GM18508 (cell line): ENCODE measurements around the gene LCNL1.

Source experiments
- ATAC-seq: cut with Tn5 transposase; IDR thresholded peaks from one replicate; pipeline ENCODE4 v1.9.1; 2021; ENCODE audit warnings: moderate number of reproducible peaks; ENCODE audit not compliant: insufficient read depth, unreplicated experiment

Gene LCNL1

GRCh38 chr9:136946228-136947027 is 36.4 kb upstream of the LCNL1 start:
- ATAC-seq = no peak

GRCh38 chr9:136947028-136947891 is 35.5 kb upstream of the LCNL1 start:
- no peak for ATAC-seq

DNA sequence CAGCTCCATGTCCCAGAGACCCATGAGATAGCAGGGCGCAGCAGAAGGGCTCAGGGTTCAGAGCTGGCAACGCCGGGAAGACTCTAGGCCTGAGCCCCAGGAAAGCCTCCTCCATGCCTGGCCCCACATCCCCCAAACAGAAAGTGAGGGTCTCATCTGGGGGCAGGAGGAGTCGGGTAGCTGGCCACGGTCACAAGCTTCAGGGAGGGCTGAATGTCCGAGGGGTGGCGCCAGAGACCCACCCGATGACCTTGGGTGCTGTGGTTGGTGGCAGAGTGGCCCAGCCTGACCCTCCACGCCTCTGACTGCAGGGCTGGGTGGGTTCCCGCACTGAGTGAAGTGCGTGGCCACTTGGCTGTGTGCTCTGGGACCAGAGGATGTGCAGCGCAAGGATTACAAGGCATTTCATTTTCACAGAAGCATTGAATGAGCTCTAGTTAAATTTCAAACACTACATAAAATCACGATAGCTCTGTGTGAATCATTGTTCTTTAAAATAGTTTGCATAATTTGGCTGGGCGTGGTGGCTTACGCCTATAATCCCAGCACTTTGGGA is 34.8 kb upstream of the LCNL1 start:
- ATAC-seq = no peak

DNA sequence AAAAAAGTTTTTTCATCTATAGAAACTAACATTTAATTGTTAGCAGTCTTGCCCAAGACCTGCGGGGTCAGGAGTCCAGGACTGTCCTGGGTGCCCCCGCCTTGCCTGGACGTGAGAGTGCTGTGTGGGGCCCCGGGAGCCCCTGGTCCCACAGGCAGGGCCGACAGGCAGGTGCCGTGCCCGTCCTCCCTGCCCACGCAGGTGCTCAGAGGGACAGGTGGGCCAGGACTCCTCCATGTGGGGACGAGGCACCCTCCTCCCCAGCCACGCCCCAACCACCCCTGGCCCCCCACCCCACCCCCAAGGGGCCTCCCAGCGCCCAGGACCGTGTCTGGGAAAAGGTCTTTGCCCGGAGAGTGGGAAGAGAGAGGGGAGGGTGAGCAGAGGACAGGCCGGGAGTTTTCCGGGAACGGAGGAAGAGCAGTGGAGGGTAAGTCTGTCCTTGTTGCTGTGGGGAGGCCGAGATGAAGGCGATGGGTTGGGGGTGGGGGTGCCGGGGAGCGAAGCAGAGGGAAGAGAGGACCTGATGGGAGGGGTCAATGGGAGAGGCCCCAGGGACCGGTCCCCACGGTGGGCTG is 33.5 kb upstream of the LCNL1 start:
- no peak for ATAC-seq

DNA sequence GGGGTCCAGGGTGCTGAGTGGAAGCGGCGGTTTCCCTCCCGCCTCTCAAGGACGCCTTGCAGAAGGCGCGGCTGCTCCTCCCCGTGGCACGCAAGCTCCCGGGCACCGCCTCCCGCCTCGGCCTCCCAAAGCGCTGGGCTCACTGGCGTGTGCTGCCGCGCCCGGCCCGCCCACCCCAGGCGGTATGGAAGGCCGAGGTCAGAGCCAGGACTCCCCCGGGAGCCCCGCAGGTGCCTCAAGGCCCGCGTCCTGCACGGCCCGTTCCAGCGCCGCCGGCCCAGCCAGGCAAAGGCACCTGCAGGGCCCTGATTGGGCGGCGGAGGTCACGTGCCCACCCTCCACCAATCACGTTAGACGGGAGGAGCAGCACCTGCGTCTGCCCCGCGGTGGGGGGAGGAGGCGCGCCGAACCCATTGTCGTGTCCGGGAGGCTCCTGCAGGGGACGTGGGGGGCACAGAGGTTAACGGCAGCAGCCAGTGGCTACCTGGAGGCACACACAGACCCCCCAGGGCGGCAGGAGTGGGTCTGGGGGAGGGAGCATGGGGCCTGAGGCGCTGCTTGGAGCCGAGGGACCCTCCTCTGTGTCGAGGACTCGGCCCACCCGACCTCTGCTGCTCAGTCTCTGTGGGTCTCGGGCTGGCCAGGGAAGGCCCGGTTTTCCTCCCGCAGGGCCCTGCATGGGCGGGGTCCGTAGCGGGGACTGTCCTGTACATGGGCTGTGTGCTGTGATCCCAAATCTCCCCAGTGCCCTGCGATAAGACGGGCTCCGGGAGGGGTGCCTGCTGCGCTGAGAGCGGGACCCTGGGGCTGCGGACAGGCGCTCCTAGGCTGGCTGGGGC is 32.8 kb upstream of the LCNL1 start:
- ATAC-seq = no peak

DNA sequence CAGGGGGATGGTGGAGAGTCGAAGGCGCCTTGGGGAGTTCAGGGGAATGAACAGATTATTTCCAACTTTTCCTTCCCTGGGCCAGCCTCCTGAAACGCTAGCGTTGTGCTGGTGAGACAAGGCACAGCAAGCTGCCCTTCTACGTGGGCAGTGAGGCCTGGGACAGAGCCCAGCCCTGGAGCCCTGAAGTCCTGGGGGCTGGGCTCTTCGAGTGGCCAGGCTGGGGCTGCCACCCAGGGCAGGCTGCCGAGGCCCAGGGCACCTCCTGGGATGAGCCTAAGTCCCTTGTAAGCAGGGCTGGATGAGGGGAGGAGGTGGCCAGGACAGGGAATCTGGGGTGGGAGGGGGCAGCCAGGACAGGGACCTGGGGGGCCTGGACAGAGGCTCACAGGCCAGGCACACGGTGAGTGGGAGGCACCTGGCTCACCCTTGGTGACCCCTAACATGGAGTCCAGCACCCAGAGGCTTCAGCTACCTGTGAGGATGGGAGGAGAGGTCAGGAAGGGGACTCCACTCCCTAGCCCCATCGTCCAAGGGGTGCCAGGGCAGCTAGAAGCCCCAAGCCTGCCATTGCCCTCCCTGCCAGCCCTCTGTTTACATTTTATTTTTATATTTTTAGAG is 32.0 kb upstream of the LCNL1 start:
- no peak for ATAC-seq

GRCh38 chr9:136951541-136952320 is 31.1 kb upstream of the LCNL1 start, which contains the start of gene LCN12:
Gene LCN12, plus strand, starts transcription at chr9:136952273. Its CDS starts 55 bp downstream, at chr9:136952328.
- ATAC-seq = no peak

GRCh38 chr9:136952321-136952850 is 30.4 kb upstream of the LCNL1 start:
- ATAC-seq = no peak

DNA sequence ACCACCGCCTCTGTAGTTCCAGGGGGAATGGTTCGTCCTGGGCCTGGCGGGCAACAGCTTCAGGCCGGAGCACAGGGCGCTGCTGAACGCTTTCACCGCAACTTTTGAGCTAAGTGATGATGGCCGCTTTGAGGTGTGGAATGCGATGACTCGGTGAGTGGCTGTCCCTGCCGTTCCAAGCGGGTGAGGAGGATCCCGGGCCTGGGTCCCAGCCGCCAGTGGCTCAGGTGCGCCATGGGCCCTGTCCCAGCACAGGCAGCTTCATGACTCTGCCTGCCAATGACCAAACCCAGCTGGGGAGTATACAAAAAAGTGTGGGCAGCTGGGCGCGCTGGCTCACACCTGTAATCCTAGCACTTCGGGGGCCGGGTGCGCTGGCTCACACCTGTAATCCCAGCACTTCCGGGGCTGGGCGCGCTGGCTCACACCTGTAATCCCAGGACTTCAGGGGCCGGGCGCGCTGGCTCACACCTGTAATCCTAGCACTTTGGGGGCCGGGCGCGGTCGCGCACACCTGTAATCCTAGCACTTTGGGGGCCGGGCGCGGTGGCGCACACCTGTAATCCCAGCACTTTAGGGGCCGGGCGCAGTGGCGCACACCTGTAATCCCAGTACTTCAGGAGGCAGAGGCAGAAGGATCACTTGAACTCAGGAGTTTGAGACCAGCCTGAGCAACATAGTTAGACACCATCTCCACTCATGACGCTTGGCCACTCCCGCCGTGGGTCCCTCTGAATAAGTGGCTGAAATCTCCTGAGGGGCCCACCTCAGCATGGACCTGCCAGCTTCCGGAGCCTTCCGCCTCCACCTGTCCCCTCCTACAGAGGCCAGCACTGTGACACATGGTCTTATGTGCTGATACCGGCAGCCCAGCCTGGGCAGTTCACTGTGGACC is 29.7 kb upstream of the LCNL1 start:
- ATAC-seq = no peak

DNA sequence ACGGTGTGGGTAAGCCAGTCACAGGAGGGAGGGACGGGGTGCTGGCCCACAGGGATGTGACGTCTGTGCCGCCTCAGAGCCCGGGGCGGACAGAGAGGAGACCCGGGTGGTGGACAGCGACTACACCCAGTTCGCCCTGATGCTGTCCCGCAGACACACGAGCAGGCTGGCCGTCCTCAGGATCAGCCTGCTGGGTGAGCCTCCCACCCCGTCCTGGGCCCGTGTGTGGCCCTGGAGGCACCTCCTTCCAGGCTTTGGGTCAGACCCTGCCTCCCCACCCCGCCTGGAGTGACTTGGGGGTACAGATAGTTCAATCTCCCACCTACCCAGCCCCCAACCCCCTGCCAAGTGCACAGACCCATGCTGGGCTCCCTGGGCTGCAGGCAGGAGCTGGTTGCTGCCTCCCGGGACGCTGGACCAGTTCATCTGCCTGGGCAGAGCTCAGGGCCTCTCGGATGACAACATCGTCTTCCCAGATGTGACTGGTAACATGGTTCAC is 29.0 kb upstream of the LCNL1 start:
- no peak for ATAC-seq

- ATAC-seq = no peak
Measured at GRCh38 chr9:136954270-136955083, 28.3 kb upstream of the LCNL1 start.

DNA sequence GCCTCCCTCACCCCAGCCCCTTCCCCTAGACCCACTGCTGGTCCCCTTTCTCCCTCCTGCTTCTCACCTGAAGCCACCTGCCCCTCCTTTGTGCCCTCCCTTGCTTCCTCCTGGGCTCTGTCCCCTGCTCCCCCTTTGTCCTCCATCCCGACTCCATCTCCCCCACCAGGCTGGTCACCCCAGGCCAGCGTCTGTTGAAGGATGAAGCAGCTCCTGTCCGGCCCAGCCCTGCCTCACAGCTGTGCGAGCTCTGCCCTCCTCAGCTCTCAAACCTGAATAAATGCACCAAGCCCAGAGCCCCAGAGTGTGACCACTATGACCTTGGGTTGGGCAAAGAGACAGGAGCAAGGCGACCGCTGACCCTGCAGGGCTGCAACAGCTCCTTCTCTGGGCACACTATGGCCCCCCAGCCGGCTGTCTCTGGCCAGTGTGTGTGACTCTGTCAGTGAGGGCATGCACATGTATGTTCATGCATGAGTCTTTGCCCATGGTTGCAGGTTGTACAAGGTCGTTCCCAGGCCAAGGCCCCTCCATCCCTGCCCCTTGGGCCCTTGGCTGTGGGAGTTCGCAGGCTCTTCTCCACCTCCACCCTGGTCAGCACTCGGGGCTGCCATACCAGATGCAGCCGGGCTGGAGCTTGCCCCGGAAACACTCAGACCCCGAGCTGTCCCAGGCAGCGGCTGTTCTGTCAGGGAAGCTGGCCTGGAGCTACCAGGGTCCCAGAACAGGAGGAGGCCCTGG is 27.4 kb upstream of the LCNL1 start:
- no peak for ATAC-seq

- no peak for ATAC-seq
Measured at GRCh38 chr9:136955943-136956335, 26.9 kb upstream of the LCNL1 start.

DNA sequence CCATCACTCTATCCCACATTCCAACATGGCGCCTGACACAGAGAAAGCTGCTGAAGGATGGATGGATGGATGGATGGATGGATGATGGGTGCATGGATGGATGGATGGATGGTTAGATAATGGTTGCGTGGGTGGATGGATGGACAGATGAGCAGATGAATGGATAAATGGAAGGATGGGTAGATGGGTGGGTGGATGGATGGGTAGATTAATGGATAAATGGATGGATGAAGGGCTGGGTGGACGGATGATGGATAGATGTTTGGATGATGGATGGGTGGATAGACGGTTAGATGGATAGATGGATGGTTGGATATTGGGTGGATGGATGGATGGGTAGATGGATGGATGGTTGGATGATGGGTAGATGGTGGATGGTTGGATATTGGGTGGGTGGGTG is 26.2 kb upstream of the LCNL1 start:
- no peak for ATAC-seq

GRCh38 chr9:136957461-136957860 is 25.3 kb upstream of the LCNL1 start:
- ATAC-seq = no peak

DNA sequence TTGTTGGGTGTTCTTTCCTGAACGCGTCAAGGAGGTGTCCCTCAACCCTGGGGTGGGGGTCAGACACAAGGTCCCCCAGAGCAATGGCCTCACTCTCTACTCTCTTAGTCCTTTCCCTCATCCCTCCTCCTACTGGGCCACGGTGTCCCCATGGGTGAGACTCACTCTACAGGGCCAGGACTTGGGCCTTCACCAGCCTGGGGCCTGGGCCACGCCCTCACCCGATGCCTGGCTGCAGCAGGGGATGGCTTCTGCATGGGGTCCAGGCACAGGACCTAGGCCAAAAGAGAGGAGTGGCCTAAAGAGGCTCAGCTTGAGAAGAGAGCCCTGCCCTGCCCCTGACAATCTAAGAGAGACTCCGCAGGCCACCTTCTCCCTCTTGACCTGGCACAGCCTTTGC is 24.9 kb upstream of the LCNL1 start:
- ATAC-seq = no peak
